Measurements from ENCODE around the gene CORO1A. TPM values are rescaled to one million over a fixed set of nuclear protein-coding genes. Genes with fewer than 3 reads are reported as not detected.

Gene CORO1A
- total and polyA plus RNA-seq, 2 experiments from 2014 or later = 10.2 to 23.5 TPM

- Histone ChIP-seq H3K4me1 (ENCODE audit: insufficient read depth) (peaks cover 4% of the 10 kb centered on the region; the same call in 1 of the 2 replicates), H2AFZ (no peak overlapping the region), H3K36me3 (ENCODE audit: insufficient read depth) (no peaks in the 10 kb centered on the region), H3K4me2 (no peak overlapping the region), H3F3A (replicated peaks; ENCODE audit: low read depth) (0 out of 2 replicates have a peak, but pooled peaks cover 5% of the 10 kb centered on the region), H3K9me2 (ENCODE audit: insufficient read depth) (no peaks in the 10 kb centered on the region), H3K27ac (ENCODE audit: low read depth) (no peak overlapping the region), H3K27me3 (ENCODE audit: insufficient read depth) (peaks cover 14% of the 10 kb centered on the region; the same call in 1 of the 2 replicates), H3K4me3 (no peak overlapping the region), H3K79me2 (replicated peaks; ENCODE audit: insufficient read depth) (no peaks in the 10 kb centered on the region), H4K20me1 (replicated peaks; ENCODE audit: insufficient read depth) (no peaks in the 10 kb centered on the region)
- TF ChIP-seq, protein P1, sequence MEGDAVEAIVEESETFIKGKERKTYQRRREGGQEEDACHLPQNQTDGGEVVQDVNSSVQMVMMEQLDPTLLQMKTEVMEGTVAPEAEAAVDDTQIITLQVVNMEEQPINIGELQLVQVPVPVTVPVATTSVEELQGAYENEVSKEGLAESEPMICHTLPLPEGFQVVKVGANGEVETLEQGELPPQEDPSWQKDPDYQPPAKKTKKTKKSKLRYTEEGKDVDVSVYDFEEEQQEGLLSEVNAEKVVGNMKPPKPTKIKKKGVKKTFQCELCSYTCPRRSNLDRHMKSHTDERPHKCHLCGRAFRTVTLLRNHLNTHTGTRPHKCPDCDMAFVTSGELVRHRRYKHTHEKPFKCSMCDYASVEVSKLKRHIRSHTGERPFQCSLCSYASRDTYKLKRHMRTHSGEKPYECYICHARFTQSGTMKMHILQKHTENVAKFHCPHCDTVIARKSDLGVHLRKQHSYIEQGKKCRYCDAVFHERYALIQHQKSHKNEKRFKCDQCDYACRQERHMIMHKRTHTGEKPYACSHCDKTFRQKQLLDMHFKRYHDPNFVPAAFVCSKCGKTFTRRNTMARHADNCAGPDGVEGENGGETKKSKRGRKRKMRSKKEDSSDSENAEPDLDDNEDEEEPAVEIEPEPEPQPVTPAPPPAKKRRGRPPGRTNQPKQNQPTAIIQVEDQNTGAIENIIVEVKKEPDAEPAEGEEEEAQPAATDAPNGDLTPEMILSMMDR (conservative IDR thresholded peaks at IDR 0.05; ENCODE audit: low read depth in 2 of 2) = no peak
- TF ChIP-seq STAT1 (IDR thresholded peaks at IDR 0.05; ENCODE audit: unreplicated experiment) = no peak
- no peak for TF ChIP-seq EZH2 (IDR thresholded peaks at IDR 0.05; ENCODE audit: low read depth, unreplicated experiment)
- TF ChIP-seq ZNF331 (CRISPR knock-in tag; IDR thresholded peaks at IDR 0.05; ENCODE audit: low read depth) = no peak
- no peak for TF ChIP-seq NANOG (IDR thresholded peaks at IDR 0.05; ENCODE audit: borderline replicate concordance)
- no peak for TF ChIP-seq ZNF462 (CRISPR knock-in tag; IDR thresholded peaks at IDR 0.05)
- no peak for TF ChIP-seq ETS1 (IDR thresholded peaks at IDR 0.05)
- Mint-ChIP-seq H3K27me3 (ENCODE audit: insufficient read depth, low read depth, poor library complexity) (peaks cover 21% of the 10 kb centered on the region), H3K27ac (no peak overlapping the region), H3K4me3 (no peak overlapping the region), H3K4me1 (peaks cover 9% of the 10 kb centered on the region), H3K9me3 (no peaks in the 10 kb centered on the region), H3K36me3 (ENCODE audit: low read depth) (no peaks in the 10 kb centered on the region)
- DNase-seq (ENCODE audit: low spot score) (no peak), ATAC-seq (no peak)
Measured at GRCh38 chr16:30179931-30180330, 3.5 kb upstream of the CORO1A start.

All from GM23338 (cell line).